Stimulated activated memory B cell treated with anti-CD40 and anti-IgM and Interleukin-4, amounts not matched to agents 10 μg/mL and 1 μg/mL and 100 μg/mL, for 72 hours (primary cell): ENCODE measurements around the gene CCDC9.

Source experiments
- ATAC-seq: fragments of 150-1000 bp; cut with Tn5 transposase; 2 replicates; pipeline ENCODE4 v1.10.0; 2021
- H3K27ac Mint-ChIP-seq: one replicate; pipeline ENCODE4 v1.8.0; 2022; ENCODE audit warnings: mild to moderate bottlenecking, mixed read lengths
- H3K27me3 Mint-ChIP-seq: one replicate; pipeline ENCODE4 v1.8.0; 2022; ENCODE audit warnings: mixed read lengths
- H3K36me3 Mint-ChIP-seq: one replicate; pipeline ENCODE4 v1.8.0; 2022; ENCODE audit warnings: mixed read lengths
- H3K4me1 Mint-ChIP-seq: one replicate; pipeline ENCODE4 v1.8.0; 2022; ENCODE audit warnings: mixed read lengths
- H3K4me3 Mint-ChIP-seq: one replicate; pipeline ENCODE4 v1.8.0; 2022; ENCODE audit warnings: mild to moderate bottlenecking, moderate library complexity, mixed read lengths
- H3K9me3 Mint-ChIP-seq: one replicate; pipeline ENCODE4 v1.8.0; 2022; ENCODE audit warnings: mixed read lengths

CCDC9 gene

GRCh38 chr19:47229676-47230053 is 26.7 kb upstream of the CCDC9 start:
- Mint-ChIP-seq H3K4me1 (peaks cover 34% of the 10 kb centered on the region), H3K9me3 (no peaks in the 10 kb centered on the region), H3K4me3 (no peak overlapping the region), H3K27ac (no peak overlapping the region), H3K27me3 (no peaks in the 10 kb centered on the region), H3K36me3 (no peaks in the 10 kb centered on the region)
- no peak for ATAC-seq

- H3K27ac Mint-ChIP-seq: no peak overlapping the region
- H3K4me3 Mint-ChIP-seq: peak overlapping the region; percentile 42
- no peaks in the 10 kb centered on the region for H3K9me3 Mint-ChIP-seq
- ATAC-seq: peak; percentile 37
- no peaks in the 10 kb centered on the region for H3K36me3 Mint-ChIP-seq
- no peaks in the 10 kb centered on the region for H3K27me3 Mint-ChIP-seq
- H3K4me1 Mint-ChIP-seq: peaks cover 33% of the 10 kb centered on the region
These were observed 26.0 kb upstream of the CCDC9 start for GRCh38 chr19:47230054-47230920.

GRCh38 chr19:47230921-47231214 is 25.5 kb upstream of the CCDC9 start, which contains the start of gene BBC3:
TSS of gene BBC3 (minus strand) at chr19:47231199. CDS start at chr19:47228431, 2,768 bp downstream.
- no peaks in the 10 kb centered on the region for H3K27me3 Mint-ChIP-seq
- no peak for ATAC-seq
- H3K9me3 Mint-ChIP-seq: no peaks in the 10 kb centered on the region
- peak within 1 kb of the TSS; percentile 56 for H3K4me3 Mint-ChIP-seq
- no peaks in the 10 kb centered on the region for H3K36me3 Mint-ChIP-seq
- H3K4me1 Mint-ChIP-seq: peaks cover 29% of the 10 kb centered on the region
- peak within 1 kb of the TSS; percentile 59 for H3K27ac Mint-ChIP-seq

GRCh38 chr19:47231215-47232054 is 24.9 kb upstream of the CCDC9 start:
- Mint-ChIP-seq H3K27me3 (no peaks in the 10 kb centered on the region), H3K27ac (peak overlapping the region; percentile 59), H3K36me3 (no peaks in the 10 kb centered on the region), H3K9me3 (no peaks in the 10 kb centered on the region), H3K4me1 (peaks cover 29% of the 10 kb centered on the region), H3K4me3 (peak overlapping the region; percentile 56)
- ATAC-seq: peak; percentile 73

- Mint-ChIP-seq H3K36me3 (no peaks in the 10 kb centered on the region), H3K4me3 (peak overlapping the region; percentile 56), H3K27me3 (no peaks in the 10 kb centered on the region), H3K27ac (peak overlapping the region; percentile 59), H3K4me1 (peaks cover 19% of the 10 kb centered on the region), H3K9me3 (no peaks in the 10 kb centered on the region)
- ATAC-seq: no peak
These were observed 23.7 kb upstream of the CCDC9 start for GRCh38 chr19:47232422-47233211.

- H3K36me3 Mint-ChIP-seq: no peaks in the 10 kb centered on the region
- ATAC-seq: no peak
- peaks cover 24% of the 10 kb centered on the region for H3K4me1 Mint-ChIP-seq
- H3K9me3 Mint-ChIP-seq: no peaks in the 10 kb centered on the region
- H3K4me3 Mint-ChIP-seq: no peak overlapping the region
- no peak overlapping the region for H3K27ac Mint-ChIP-seq
- no peaks in the 10 kb centered on the region for H3K27me3 Mint-ChIP-seq
These were observed 20.2 kb upstream of the CCDC9 start for GRCh38 chr19:47236072-47236675.

- Mint-ChIP-seq H3K36me3 (no peaks in the 10 kb centered on the region), H3K27me3 (no peaks in the 10 kb centered on the region), H3K27ac (no peak overlapping the region), H3K9me3 (peaks cover 3% of the 10 kb centered on the region), H3K4me3 (peak overlapping the region; percentile 55), H3K4me1 (peaks cover 5% of the 10 kb centered on the region)
- no peak for ATAC-seq
These were observed 17.2 kb upstream of the CCDC9 start for GRCh38 chr19:47239152-47239551.

GRCh38 chr19:47239610-47240296 is 16.6 kb upstream of the CCDC9 start:
- Mint-ChIP-seq H3K36me3 (no peaks in the 10 kb centered on the region), H3K27ac (no peak overlapping the region), H3K4me3 (peak overlapping the region; percentile 11), H3K27me3 (no peaks in the 10 kb centered on the region), H3K9me3 (peaks cover 3% of the 10 kb centered on the region), H3K4me1 (peaks cover 5% of the 10 kb centered on the region)
- ATAC-seq: peak; percentile 63

GRCh38 chr19:47240556-47240955 is 15.8 kb upstream of the CCDC9 start:
- H3K4me1 Mint-ChIP-seq: peaks cover 5% of the 10 kb centered on the region
- peak overlapping the region; percentile 25 for H3K4me3 Mint-ChIP-seq
- H3K27ac Mint-ChIP-seq: no peak overlapping the region
- no peaks in the 10 kb centered on the region for H3K27me3 Mint-ChIP-seq
- ATAC-seq: no peak
- H3K9me3 Mint-ChIP-seq: peaks cover 3% of the 10 kb centered on the region
- H3K36me3 Mint-ChIP-seq: no peaks in the 10 kb centered on the region

- Mint-ChIP-seq H3K4me3 (no peak overlapping the region), H3K27ac (no peak overlapping the region)
These were observed 15.1 kb upstream of the CCDC9 start for GRCh38 chr19:47240996-47241918.

GRCh38 chr19:47241919-47242577 is 14.3 kb upstream of the CCDC9 start:
- Mint-ChIP-seq H3K27ac (no peak overlapping the region), H3K9me3 (peaks cover 3% of the 10 kb centered on the region), H3K27me3 (no peaks in the 10 kb centered on the region), H3K4me1 (peaks cover 5% of the 10 kb centered on the region), H3K4me3 (no peak overlapping the region), H3K36me3 (no peaks in the 10 kb centered on the region)
- no peak for ATAC-seq

More at GRCh38 chr19:47240996-47241918, 15.1 kb upstream of the CCDC9 start:
- no peaks in the 10 kb centered on the region for H3K36me3 Mint-ChIP-seq
- ATAC-seq: peak; percentile 56
- H3K9me3 Mint-ChIP-seq: peaks cover 3% of the 10 kb centered on the region
- H3K4me1 Mint-ChIP-seq: peaks cover 5% of the 10 kb centered on the region
- no peaks in the 10 kb centered on the region for H3K27me3 Mint-ChIP-seq

GRCh38 chr19:47243364-47243775 is 13.0 kb upstream of the CCDC9 start:
- Mint-ChIP-seq H3K27me3 (no peaks in the 10 kb centered on the region), H3K36me3 (no peaks in the 10 kb centered on the region), H3K9me3 (peaks cover 3% of the 10 kb centered on the region), H3K27ac (no peak overlapping the region), H3K4me1 (peaks cover 10% of the 10 kb centered on the region), H3K4me3 (peak overlapping the region; percentile 77)
- ATAC-seq: no peak
